ENCODE measurements around the gene NCKAP5.
"Not testable (repeated sequence)": the region's sequence is repeated elsewhere in the genome, so short reads cannot be mapped to it uniquely, and the experiment has no call there.

NCKAP5 gene

DNA sequence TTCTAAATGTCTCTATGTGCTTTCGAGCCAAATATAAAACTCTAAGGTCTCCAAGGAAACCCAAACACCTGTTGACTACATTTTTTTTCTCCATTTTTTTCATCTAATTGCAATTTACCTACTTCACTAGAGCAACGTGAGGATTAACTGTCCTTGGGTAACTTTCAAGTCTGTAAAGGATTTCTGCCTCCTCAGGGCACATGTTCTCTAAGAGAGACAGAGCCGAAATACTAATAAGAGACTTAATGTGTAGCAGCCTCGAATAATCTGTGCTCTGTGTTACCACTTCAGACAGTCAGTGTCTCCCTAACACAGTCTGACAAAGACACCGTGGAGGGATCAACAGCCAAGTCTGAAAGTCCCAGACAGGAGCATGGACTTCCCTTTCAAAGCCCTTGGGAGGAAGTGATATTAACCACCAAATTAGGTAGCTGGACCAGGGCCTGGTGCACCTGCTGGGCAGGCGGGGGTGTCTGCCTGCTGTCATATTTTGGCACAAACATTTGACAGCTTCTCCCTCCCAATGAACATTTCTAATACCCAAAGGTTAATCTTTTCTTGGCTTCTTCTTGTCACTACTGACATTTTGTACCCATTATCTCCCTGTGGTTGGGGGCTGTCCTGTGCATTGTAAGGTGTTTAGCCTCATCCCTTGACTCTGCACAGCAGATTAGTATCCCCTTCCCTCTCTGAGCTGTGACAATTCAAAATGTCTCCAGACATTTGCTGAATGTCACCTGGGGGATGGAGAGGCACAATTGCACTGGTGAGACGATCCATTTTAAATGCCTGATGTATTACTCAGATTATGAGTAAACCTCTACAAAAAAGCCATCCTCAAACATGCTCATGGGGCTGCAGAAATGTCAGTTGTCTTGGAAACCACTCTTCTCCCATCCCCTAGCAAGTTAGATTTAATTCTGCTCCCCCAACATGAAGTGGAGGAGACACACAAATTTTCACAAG is 852.6 kb downstream of the NCKAP5 start:
- no peak for DNase-seq (ENCODE audit: low read depth)

GRCh38 chr2:132703396-132703795 is 864.9 kb downstream of the NCKAP5 start:
- peak; percentile 27 for DNase-seq (ENCODE audit: low read depth)

DNA sequence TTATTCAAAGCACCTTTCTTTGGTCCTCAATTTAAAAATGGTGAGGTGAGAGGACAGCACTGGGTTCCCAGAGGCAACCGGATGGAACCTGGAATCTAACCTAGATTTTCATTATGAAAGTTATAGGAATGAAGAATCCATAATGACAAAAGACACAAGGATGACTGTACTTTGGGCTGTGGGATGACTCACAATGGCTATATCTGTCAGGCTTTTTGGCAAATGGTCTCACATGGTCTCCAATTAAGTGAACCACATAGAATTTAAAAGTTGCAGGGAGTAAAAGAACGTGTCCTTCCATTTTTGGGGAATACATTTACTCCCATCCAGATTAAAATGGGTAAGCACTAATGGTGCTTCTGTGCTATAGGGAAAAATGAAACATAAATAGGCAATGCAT is 866.5 kb downstream of the NCKAP5 start:
- DNase-seq (ENCODE audit: low read depth): no peak

- not testable (repeated sequence) for DNase-seq (ENCODE audit: low read depth)
Measured at GRCh38 chr2:132699802-132700201, 868.5 kb downstream of the NCKAP5 start.

DNA sequence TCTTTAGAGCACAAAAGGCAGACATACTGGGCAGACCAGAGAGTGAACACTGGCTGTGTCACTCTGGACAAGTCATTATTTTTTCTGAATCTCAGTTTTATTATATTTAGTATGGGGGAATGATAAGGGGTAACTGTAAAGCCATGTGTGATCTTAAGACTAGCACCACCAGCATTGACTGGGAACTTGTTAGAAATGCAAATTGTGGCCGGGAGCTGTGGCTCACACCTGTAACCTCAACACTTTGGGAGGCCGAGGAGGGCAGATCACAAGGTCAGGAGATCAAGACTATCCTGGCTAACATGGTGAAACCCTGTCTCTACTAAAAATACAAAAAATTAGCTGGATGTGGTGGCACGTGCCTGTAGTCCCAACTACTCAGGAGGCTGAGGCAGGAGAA is 869.9 kb downstream of the NCKAP5 start:
- DNase-seq (ENCODE audit: low read depth): not testable (repeated sequence)

- no peak for DNase-seq (ENCODE audit: low read depth)
Measured at GRCh38 chr2:132697556-132698205, 870.6 kb downstream of the NCKAP5 start.

GRCh38 chr2:132692816-132693215 is 875.4 kb downstream of the NCKAP5 start:
- no peak for DNase-seq (ENCODE audit: low read depth)

DNA sequence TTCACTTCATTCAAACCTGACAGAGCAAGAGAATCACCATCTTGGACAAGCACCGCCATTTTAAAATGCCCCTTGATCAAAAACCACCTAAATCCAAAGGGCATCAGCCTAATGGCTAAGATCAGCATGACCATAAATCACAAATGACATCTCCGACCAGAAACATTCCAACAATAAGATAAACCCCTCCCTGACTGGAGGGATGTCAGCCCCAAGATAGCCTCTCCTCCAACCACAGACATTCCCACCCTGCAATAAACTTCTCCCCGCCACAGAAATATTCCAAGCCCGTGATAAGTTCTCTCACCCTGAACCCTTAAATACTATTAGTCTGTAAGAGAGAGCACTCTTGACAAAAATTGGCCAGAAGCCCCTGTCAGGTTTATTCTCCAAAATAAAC is 876.7 kb downstream of the NCKAP5 start:
- no peak for DNase-seq (ENCODE audit: low read depth)

DNA sequence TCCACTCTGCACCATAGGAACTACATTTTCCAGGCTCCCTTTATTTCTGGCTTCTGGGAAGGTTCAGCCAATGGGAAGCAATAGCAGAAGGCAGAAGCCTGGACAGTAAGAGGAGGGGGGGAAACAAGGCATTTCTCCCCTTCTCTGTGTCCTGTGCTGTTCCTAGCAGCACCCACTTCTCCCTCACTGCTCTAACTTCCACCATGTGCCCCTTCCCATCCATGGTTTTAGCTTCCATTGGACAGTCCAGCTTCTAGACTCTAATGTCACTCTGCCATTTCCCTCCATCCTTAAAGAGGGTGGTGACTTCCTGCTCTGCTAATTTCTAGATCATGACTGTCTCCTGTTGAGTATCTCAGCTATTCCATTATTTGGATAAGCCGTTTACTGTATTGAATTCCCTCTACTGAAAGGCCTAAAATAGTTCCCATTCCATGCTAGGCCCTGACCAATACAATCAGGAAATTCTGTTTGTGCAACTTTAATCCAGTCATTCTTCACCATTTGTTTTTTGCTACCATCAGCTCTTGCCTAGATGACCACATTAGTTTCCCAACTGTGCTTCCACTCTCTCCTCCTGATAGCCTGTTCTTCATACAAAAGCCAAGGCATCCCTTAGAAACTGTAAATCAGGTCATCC is 877.5 kb downstream of the NCKAP5 start:
- no peak for DNase-seq (ENCODE audit: low read depth)

DNA sequence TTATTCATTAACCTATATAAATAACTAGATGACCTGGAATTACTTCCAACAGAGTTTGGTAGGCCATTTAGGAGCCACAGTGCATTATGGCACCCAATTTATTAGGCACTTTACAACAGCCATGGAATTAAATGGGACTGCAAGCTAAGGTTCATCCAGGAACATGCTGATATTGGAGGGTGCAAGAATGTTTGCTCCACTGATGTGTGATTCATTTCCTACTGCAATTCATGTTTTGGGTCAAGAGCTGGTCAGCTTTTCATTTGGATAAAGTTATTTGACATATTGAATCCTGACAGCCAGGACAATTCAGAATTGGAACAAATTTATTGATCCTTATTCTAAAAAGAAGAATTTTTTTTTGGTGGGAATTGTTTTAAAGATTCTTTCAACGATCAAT is 886.5 kb downstream of the NCKAP5 start:
- no peak for DNase-seq (ENCODE audit: low read depth)

DNA sequence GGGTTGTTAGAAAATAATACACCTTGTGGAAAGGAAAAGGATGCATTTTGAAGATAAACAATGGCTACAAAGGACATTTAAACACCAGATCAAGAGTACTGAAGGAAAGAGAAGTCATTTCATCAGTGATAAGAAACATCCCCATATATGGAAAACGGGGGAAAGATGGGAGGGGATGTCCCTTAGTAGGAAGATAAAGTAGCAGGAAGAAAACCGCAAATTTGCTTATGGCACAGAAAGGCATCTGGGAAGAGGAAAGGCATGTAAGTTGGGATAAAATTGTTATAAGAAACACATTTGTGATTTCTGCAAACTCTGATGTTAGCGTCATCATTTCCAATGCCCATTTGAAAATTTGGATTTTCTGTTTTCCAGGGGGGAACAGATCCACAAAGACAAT is 887.7 kb downstream of the NCKAP5 start:
- DNase-seq (ENCODE audit: low read depth): no peak

GRCh38 chr2:132678483-132678882 is 889.8 kb downstream of the NCKAP5 start:
- DNase-seq (ENCODE audit: low read depth): no peak

DNA sequence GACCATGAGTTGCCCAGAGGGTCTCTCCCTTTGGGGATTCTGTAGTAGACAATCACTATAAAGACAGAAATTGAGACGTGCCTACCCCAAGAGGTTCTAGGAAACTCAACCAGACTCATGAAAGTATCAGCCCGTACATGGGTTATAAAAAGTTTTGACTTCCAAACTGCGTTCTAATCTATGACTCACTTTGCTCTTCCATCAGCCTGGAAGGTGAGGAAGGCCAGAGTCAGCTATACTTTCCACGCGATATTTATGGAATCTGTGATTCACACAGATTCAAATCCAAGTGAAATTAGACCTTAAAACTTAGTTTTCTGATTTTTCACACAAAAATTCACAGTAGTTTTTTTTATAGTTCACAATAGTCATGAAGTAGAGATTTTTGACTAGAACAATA is 890.6 kb downstream of the NCKAP5 start:
- no peak for DNase-seq (ENCODE audit: low read depth)

- no peak for DNase-seq (ENCODE audit: low read depth)
Measured at GRCh38 chr2:132676999-132677398, 891.3 kb downstream of the NCKAP5 start.

- peak; percentile 2 for DNase-seq (ENCODE audit: low read depth)
Measured at GRCh38 chr2:132671151-132671835, 897.0 kb downstream of the NCKAP5 start.

DNA sequence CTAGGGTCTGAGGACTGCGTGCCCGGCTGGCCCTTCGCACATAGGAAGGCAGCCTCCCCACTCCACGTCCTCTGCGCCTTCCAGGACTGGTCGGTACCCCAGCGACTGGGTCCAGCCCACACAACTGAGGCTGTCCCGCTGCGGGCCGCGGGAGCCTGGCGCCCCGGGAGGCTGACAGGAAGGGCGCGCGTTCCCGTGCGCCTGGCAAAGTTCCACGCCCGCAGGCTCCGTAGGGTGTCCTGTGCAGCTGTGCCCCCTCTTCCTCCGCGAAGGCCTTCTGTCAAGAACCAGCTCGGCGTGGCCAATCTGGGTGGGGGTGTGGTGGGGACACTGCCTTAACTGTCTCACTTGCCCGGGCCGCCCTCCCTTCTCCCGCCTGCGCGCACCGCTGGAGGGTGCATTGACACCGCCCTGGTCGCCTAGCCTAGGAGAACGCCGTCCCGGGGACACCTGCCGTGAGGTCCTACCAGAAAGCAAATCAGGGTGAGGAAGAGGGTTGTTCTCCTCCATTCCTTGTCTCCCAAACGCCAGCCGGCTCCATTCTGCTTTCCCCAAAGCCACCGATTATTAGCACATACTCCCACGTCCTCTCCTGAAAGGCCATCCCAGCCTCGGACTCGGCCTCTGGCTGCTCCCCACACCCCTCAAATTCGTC is 897.6 kb downstream of the NCKAP5 start:
- no peak for DNase-seq (ENCODE audit: low read depth)

DNA sequence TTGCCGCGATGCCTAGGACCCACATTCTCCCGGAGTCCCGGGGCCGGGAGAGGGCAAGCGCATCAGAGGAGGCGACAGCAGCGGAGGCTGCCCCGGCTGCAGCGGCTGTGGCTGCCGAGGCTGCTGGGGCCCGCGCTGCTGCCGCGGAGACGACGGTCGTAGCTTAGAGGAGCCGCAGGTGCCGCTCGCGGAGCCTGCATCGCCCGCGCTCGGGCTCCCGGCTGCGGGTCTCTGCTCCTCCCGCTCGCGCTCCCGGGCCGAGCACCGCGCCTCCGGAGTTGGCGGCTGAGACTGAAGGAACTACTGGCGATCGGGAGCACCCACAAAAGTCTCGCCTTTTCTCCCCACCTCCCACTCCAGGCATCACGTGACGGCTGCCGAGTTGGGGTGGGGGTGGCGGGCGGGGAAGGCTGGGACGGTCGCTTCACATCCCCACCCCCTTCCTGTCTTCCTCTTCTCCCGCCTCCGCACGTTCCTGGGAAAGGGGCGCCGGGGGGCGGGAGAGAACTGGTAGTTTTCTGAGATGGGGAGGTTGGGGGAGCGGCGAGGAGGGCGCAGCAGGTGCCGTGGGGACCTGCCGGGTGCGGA is 898.3 kb downstream of the NCKAP5 start, which contains the start of gene LYPD1:
Gene LYPD1 (minus strand): TSS at position 298 of the 588 bp plus-strand sequence. CDS start 273 bp downstream, at position 25.
- DNase-seq (ENCODE audit: low read depth): no peak

DNA sequence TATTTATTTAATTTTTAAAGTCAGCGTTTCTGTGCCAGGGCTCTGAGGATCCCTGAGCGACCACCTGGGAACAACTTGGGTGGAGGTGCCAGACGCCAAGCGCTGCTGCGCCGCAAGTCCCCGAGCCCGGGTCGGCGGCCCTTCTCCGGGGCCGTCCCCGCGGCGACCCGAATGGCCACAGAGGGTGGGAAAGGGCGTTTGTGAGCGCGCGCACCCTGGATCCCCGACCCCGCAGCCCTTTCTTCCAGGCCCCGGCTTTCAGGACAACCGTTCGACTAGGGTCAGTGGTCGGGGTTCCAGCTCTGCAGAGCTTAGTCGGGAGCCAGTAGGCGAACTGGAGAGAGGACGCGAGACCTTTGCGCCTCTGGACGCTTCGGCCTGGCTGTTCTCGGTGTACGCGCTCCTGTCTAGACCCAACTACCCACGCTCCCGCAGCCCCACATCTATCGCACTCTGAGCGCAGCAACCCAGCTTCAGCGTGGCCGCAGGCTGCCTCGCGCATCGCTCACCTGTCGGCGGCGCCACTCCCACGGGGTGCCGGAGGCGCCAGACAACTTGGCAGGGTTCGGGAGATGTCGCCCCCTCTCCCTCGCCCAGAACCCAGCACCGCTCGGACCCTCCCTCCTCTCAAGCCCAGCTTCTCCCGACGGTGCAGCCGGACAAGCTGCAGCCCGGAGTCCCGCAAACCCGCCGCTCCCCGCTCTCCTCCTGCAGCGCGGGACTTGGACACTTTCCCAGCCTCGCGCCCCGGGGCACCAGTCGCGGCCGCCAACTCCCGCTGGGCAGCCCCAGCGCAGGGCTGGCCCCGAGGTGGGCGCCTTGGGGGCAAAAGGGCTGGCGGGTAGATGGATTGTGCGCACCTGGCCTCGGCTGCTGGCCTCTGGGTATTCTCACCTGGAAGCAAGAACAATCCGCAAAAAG is 899.0 kb downstream of the NCKAP5 start:
- DNase-seq (ENCODE audit: low read depth): no peak

GRCh38 chr2:132668189-132668823 is 900.0 kb downstream of the NCKAP5 start:
- no peak for DNase-seq (ENCODE audit: low read depth)

DNA sequence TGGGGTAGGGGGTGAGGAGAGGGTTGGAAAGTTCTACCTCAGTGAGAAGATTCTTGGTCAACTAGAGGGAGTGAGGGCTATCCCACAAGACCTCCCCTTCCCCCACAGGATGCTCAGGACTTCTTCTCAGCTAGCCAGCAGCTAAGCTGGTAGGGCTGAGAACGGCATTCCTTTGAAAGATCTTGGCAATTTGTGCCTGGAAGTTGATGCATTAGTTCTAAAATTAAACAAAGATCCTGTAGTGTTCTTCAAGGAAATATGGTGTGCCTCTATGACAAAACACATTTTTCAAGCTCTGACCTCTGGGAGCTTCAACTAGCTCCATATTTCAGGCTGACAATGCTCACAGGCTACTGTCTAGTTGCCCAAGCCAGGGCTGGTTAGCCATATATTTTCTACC is 900.6 kb downstream of the NCKAP5 start:
- DNase-seq (ENCODE audit: low read depth): no peak

All from fibroblast of gingiva (primary cell).